EL (cell line): Measurements from ENCODE around the gene KRTAP5-4.
"Not testable (repeated sequence)": the region's sequence is repeated elsewhere in the genome, so short reads cannot be mapped to it uniquely, and the experiment has no call there.

Experiments
- DNase-seq: peaks from one replicate; pipeline ENCODE4 v3.0.0-alpha.2; 2016

Gene KRTAP5-4

DNA sequence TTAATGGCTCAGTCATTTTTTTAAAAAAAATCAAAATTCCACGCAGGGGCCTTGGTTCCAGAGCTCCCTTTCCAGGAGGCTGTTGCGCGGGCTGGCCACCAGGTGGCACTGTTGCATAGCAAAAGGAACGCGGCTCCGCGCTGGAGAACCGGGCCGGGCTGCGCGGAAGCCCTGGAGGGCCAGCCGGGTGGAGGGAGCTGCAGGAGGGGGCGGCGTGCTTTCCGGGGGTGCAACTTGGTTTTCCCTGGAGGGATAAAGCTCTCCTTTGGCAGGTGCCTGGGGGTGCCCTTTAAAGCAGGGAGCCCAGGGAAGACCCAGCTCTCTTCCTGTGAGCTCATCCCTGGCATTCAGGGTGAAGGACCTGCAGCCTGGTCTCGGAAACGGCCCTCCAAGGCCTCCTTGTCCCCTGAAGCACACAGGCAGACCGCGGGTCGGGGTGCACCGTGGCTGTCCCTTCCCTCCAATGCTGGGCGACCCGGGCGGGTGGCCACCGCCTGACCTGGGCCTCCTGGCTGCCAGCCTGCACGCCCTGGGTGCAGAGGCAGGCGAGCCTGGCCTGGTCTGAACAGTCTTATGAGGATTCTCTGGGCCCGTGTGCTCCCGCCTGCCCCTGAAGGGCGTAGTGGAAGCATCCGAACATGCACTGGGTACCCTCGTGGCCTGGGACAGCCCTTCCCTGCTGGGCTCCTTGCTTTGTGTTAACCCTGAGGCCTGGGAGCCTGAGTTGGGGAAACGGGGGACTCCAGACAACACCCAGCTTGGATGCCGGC, 31.0 kb upstream of the KRTAP5-4 start:
- peak; percentile 57 for DNase-seq

DNA sequence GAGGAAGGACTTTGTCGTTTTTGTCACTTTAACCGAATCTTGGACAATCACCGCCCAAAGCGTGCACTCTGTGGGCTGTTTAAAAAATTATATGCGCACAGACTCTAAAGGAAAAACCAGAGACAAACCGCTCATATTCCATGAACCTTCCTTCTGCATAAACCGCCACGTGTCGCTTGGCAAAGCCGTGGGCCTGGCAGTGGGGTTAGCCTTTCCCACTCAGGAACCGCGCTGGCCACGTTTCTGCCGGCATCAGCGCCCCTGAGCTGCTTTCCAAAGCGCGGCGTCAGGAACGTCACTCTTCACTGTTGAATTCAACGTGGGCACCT, 30.5 kb upstream of the KRTAP5-4 start:
- no peak for DNase-seq

DNA sequence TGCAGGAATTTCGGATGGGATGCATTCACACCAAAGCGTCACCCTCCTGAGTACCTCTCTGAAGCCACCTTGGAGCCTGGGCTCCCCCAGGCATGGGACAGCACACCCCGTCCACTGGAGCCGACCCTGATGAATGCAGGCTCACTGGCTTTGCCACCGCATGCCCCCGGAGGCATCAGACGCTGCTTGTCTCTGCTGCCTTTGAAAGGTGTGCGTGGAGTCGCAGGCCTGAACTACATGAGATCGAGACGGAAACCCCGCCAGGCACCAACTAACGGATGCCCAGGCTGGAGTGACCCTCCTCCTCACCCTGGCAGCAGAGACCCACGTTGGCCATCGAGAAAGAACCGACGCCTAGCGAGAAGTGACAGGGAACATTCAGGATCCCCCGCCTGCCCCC, 30.1 kb upstream of the KRTAP5-4 start:
- DNase-seq, result no peak

DNA sequence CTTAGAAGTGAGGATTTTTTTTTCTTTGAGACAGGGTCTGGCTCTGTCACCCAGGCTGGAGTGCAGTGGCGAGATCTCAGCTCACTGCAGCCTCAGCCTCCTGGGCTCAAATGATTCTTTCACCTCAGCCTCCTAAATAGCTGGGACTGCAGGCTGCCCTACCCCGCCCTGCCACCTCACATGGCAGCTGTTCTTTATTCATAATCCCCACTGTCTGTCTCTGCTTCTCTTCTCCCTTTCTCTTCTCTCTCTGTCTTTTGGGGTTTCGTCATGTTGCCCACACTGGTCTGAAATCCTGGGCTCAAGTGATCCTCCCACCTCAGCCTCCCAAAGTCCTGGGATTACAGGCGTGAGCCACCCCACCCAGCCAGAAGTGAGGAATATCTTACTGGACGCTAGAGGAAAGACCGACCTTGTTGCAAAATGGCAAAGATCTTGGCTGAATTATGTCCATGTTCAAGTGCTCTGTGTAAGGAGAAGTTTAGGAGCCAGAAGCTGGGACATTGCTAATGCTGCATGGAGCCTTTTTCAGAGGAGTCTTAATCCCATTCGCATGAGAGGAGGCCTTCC, 29.6 kb upstream of the KRTAP5-4 start:
- no peak for DNase-seq

DNA sequence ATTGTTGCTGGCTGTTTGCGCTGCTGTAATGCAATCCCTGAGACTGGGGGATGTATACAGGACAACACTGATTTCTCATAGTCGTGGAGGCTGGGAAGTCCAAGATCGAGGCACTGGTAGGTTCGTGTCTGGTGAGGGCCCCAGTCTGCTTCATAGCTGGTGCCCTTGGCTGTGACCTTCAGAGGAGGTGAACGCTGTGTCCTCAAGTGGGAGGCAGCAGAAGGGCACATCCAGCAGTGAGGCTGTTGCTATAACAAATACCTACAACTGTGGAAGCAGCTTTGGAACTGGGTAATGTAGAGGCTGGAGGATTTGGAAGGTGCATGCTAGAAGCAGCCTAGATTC, 29.0 kb upstream of the KRTAP5-4 start:
- no peak for DNase-seq

DNA sequence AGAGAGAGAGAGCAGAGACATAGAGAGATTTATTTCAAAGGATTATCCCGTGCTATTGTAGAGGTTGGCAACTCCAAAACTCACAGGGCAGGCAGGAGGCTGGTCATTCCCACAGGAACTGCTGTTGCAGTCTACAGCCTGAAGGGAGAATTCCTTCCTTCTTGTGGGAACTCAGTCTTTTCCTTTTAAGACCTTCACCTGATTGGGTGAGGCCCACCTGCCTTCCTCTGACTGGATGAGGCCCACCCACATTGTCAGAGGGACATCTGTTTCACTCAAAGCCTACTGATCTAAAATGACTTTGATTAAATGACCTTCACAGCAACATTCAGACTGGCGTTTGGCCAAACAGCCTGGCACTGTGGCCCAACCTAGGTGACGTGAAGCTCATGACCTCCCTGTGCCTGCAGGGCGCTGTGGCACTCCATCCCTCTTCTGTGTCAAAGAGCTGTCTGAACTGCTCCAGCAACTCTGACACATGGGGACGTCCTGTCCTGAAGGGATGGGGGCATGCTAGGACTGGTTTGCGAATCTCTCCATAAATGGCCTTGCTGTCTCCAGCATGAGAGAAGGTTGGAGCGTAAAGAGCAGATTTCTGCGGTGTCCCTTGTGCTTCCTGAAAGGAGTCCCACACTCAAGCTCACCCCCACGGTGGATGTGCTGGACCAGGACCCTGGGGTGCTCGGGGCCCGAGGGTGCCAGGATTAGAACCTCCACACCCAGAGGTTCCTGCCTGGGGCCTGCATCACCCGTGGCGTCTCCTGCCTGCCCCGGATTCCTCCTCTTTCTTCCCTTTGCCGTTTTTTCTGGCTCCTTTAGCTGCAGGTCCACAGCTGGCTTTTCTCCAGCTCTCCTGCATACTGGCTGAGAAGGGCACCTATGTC, 28.3 kb upstream of the KRTAP5-4 start:
- no peak for DNase-seq

DNA sequence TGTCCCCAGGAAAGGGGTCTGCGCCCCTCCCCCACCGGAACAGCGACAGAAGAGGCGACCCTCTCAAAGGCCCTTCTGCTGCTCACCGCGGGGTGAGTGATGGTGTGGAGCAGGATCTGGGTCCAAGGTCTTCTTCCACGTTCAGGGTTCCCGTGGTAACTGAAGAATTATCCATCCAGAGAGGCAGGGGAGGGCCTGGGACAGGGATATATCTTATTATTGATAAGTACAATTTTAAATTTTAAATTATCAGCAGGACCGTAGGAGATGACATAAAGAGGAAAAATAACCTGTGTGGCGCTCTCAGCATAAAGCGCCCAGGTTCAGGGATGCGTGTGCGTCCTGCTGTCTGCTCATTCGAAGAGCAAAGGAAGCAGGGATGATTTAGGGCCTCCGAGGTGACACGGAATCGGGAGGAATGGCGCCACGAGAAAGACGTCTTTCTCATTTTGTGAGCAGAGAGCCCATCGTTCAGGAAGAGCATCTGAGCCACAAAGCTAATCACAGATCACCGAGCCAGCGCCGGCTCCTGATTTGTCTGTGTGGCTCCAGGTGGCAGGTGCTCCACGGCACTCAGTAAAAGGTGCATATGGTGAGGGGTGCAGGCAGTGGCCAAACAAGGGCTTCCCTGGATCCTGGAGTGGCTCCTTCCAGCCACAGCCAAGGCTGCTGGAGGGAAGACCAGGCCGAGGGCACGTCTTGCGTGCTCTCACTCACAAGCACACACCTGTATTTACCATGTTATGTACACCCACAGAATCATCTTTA, 26.9 kb upstream of the KRTAP5-4 start:
- no peak for DNase-seq

DNA sequence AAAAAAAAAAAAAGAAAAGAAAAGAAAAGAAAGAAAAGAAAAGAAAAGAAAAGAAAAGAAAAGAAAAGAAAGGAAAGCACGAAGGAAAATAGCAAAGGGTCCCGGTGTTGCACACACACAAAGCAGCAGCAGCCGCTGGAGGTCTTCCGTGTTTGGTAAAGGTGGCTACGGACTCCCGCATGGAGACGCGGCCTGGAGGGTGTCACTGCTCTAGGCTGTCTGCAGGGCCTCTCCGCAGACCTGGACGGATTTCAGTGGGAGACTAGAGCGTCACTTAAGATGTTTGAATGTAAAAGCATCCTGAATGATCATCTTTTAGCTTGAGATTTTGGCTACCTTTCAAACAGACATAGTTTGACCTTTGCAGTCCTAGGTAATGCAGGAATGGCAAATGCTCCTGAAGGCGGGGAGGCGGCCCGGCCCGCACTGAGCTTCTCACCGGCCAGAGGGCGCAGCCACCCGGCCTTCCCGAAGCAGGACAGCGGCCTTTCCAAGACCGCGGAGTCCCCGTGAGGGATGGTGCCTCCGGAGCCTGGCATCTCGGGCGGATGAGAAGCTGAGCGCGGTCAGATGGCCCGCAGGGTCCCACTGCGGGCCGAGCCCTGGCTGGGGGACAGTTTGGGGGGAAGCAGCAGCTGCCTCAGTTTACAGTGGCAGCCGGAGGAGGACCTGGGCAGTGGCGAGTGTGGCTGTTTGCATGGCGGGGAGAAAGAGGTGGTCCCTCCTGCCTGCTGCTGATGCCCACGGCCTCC, 26.1 kb upstream of the KRTAP5-4 start:
- DNase-seq, result no peak

DNA sequence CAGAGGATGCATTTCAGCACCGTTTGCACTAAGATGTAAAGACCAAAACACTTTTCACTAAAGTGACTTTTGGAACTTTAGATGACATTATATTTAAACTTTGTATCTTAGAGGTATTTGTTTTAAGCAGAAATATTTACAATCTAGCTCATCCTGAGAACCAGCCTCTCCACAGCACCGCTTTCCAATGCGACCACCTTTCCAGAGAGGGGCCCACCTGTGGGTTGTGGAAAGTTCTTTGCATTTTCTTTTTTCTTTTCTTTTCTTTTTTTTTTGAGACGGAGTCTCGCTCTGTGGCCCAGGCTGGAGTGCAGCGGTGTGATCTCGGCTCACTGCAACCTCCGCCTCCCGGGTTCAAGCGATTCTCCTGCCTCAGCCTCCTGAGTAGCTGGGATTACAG, 24.6 kb upstream of the KRTAP5-4 start:
- not testable (repeated sequence) for DNase-seq

DNA sequence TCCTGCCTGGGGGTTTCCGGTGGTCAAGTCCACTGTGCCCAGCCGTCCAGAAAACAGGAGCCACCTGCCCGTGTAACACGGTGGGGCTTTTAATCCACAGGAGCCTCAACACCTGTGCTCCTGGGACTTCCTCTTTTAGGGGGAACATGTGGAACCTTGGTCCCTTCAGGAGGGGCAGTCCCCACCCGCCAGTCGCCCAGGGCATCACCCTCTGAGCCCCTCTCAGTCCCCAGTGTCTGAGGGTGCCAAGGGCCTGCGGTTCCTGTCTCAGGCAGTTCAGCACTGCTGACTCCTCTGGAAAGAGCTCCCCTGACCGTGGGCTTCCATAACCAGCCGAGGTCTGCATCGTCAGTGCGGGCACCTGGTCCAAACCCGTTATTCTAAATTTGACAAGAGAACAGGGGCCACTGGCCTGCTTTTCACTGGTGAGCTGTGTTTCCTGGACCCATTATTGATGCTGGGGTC, 23.5 kb upstream of the KRTAP5-4 start:
- no peak for DNase-seq

DNA sequence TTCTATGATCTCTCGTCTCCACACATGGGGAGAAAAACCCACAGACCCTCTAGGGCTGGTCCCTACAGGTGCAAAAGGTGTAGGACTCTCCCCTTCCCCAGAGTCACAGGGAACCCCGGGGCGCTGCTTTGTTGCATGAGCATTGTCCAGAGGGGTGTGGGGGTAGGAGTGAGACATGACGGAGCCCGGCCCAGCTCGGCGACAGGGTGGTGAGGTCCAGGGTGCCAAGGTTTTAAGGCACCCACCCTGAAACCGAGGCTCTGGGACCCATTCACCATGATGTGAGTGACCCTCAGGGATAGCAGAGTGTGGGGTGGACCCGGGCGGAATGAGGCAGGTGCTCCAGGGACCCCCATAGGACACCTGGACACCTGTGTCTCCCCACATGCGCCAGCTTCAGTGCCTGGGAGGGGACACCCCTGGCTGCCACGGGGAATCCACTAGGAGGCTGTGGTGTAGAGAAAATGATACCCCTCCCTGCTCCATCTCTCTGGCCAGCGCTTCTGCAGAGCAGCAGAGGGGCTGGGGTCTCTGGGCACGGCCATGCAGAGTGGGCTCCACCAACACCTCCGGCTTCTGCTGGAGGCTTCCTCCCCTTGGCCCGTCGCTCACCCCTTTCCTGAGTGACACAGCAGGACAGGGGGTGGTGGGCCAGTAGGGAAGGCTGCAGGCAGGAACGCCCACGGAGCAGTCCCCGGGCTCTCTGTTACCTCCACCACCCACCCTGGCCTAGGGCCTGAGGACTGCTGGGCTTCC, 22.8 kb upstream of the KRTAP5-4 start:
- no peak for DNase-seq

DNA sequence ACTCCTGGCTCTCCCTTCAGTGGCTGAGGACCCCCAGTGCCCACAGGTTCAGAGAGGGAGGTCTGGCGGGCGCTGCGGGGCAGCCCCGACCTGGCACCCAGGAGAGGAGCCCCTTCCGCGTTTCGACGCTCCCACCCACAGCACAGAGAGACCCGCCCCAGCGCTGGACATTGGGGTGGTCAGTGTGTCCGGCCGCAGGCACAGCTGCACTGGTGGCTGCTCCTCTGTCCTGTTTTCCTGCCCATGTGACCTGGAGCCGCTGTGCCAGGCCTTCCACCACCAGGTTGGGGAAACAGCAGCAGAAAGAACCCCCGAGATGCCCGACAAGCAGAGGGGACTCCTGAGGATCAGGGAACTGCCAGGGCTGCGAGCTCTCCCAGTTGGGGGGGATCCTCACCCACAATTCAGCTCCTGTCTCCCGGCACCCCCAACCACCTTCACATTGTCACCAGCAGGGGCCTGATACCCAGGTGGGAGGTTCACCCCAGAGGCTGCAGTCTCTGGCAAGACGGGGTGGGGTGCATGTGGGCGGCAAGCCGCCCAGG, 21.3 kb upstream of the KRTAP5-4 start:
- no peak for DNase-seq

DNA sequence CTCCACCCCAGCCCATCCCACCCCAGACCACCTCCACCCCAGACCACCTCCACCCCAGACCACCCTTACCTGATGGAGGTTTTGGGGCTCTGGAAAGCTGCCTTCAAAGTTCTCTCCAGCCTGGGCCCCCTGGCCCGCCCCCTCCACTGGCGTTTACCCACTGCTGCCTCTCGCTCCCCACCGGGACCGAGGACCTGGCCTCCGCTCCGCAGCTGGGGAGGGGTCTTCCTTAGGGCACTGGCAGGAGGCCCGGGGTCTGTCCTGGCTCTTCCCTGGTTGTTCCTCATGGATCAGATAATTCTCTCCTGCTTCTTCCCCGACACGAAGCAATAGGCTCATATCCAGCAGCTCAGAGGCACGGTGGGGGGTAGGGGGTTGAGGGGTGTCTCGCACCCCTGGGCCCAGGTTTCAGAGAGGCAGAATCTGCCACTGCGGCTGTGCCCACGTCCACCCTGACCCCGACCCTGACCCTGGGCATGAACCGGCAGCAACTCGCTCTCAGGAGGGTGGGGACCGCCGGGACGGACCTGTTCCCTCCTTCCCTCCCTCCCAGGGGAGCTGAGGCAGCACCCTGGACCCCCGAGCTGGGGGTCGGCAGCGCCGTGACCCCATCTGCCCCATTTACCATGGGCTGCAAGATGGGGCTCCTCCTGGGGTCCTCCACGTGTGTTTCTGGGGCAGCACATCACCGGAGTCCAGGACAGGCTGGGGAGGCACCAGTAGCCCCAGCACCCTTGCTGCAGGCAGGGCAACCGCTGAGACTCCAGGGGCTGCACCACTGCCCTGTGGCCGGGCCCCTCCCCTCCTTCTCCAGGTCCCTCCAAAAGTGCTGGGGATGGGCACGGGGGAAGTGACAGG, 20.6 kb upstream of the KRTAP5-4 start:
- DNase-seq, result no peak

DNA sequence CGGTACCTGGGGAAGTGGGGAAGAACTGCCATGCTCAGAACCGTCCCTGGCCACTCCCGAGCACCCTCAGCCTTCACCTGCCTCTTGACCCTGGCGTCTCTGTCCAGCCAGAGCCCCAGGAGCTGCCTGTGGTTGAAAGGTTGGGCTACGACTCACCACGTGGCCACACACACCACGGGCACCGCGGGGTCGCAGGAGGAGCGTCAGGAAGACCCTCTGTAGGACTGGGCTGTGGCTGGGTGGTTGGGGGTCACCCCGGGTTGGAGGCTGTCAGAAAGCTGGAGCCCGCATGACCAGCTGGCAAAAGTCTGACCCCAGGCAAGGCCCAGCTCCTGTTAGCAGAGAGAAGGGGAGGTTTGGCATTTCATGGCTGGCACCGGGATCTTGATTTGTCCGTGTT, 19.2 kb upstream of the KRTAP5-4 start:
- no peak for DNase-seq

DNA sequence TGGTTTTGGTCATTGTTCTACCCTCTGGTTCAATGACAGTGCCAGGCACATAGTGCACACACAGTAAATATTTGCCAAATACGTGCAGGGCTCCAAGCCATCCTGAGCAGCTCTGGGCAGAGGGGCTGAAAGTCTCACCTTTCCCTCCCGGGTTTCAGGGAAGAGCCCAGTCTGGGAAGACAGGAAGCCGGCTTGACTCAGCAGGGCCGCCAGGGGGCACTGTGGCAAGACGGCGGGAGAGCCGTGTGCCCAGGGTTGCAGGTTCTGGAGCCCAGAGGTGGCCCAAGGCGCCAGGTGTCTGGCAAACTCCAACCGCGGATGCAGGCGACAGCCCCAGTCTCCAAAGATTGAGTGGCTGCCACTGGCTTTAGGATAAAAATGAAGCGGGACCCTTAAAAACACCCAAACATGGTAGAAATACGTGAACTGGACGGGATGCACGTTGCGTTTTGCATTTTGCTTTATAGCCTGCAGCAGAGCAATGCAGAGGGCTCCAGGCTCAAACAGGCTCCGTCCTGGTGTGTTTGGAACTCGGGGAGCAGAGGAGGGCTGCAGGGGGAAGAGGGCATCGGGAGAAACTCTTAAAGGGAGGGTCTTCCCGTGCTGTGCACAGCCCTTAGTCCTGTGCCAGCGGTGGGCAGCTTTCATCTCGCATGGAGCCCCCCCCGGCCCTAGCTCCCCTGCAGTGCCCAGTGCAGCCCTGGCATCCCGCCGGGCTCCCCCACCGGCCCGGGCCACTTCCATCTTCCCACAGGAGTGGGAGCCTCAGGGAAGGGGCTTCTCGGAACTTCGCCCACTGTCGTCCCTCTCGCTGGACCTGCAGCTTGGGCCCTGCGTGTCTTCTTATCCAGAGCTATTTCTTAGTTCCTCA, 18.4 kb upstream of the KRTAP5-4 start:
- DNase-seq, result peak; percentile 24

DNA sequence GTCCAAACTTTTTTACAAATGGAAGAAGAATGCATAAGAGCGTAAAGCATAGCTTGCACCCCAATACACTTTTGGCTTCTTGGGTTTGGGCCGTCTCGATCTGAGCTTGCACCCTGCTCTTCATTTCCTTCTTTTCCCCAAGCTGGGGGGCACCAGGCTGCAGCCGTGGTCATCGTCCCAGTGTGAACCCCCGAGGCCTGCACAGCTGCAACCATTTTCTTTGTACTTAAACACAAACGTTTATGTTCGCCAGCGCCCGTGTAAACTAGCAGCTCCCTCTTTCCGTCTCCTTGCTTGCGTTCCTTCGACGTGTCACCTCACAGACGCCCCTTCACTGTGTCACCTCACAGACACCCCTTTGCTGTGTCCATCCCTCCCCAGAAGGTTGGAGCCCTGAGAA, 17.7 kb upstream of the KRTAP5-4 start:
- no peak for DNase-seq

DNA sequence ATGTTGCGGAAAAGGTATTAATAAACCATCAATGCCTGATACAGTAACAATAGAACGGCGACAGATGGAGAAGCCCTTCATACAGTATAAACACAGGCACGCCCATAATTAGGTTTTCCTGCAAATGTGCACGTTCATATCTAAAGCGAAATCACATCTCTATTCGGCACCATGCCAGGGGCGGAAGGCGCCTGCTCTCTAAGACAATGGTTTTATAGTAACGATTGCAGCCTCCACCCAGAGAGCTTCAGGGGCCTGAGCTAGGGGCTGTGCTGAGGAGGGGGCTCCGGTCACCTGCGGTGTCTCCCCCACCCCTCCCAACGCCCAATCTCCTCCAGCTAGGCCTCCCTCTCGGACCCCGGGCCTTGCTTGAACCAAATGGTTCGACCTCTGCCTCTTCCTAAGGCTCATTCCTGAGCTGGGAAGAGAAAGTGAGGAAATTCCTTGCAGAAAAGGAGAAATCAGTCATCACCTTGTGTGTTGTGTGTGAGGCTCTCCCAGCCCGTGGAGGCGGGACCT, 17.2 kb upstream of the KRTAP5-4 start:
- no peak for DNase-seq

DNA sequence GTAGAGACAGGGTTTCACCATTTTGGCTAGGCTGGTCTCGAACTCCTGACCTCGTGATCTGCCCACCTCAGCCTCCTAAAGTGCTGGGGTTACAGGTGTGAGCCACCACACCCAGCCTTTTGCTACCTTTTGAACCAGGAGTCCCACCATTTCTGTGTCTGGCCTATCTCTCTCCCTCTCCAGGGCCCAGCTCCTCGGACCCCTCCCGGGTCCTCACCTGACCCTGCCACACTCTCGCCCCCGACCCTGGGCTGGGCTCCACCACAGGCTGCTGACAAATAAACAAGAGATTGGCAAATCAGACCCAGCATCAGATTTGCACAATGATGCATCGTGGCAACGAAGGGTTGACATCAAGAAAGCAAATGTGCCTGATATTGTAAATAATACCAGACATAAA, 16.4 kb upstream of the KRTAP5-4 start:
- no peak for DNase-seq

DNA sequence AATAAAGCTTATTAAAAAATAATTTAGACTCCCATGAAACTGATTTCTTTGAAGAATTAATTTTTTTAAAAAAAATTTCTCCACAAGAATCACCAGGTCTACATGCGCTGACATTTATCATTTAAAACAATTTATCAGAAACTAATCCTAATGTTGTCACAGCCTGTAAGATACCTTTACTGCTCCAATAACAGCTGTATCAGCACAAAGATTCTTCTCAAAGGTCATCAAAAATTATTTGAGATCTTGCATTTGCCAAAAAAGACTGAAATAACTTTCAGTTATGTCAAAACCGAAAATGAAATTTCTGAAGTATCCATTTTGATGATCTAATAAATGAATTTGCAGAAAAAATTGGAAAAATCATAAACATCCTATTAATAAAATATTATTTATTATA, 15.7 kb upstream of the KRTAP5-4 start:
- no peak for DNase-seq
